Sigmoid colon (tissue), 7 donors: Measurements from ENCODE around the gene CBFA2T2. TPM values are rescaled to one million over a fixed set of nuclear protein-coding genes. Genes with fewer than 3 reads are reported as not detected.
"Not testable (repeated sequence)": the region's sequence is repeated elsewhere in the genome, so short reads cannot be mapped to it uniquely, and the experiment has no call there.

Experiments used
- DNase-seq: peaks from one replicate; pipeline ENCODE4 v3.0.0-alpha.2; 2019
- H3K27ac ChIP-seq, 4 donors: fragments of 200-600 bp; sonication (generic); one replicate each; pipeline ENCODE4 v1.5.1; 2016 to 2019; ENCODE audit warnings: mild to moderate bottlenecking in 1 of 4
- H3K27me3 ChIP-seq, 3 donors: fragments of 200-600 bp; sonication (generic); one replicate each; pipeline ENCODE4 v1.5.1; 2019; ENCODE audit warnings: mild to moderate bottlenecking in 1 of 3
- H3K36me3 ChIP-seq, 4 donors: fragments of 200-600 bp; sonication (generic); one replicate each; pipeline ENCODE4 v1.5.1; 2016 to 2019
- H3K4me1 ChIP-seq, 4 donors: fragments of 200-600 bp; sonication (generic); one replicate each; pipeline ENCODE4 v1.5.1; 2017 to 2019
- H3K4me3 ChIP-seq, 4 donors: fragments of 200-600 bp; sonication (generic); one replicate each; pipeline ENCODE4 v1.5.1; 2017 to 2019; ENCODE audit warnings: mild to moderate bottlenecking in 2 of 4, moderate library complexity in 1 of 4
- H3K9me3 ChIP-seq, 4 donors: fragments of 200-600 bp in 3 of 4; sonication (generic) in 3 of 4; one replicate each; pipeline versions ENCODE4 v1.5.1 to v1.6.1; 2013 to 2019
- CTCF ChIP-seq, 4 experiments: fragments of 450-650 bp in 3 of 4; fragments of 200-600 bp in 1 of 4; IDR thresholded peaks; one replicate each; pipeline ENCODE4 v1.5.1; 2016 to 2019; ENCODE audit warnings: antibody characterized with exemption in 4 of 4, mild to moderate bottlenecking in 3 of 4, moderate library complexity in 2 of 4
- EP300 ChIP-seq, 4 donors: sonication (generic); formaldehyde crosslinking; IDR thresholded peaks; one replicate each; pipeline ENCODE4 v1.6.1; 2017; ENCODE audit warnings: antibody characterized with exemption in 4 of 4
- POLR2A ChIP-seq, 2 donors: fragments of 450-650 bp; IDR thresholded peaks; one replicate each; pipeline ENCODE4 v1.6.1; 2016; ENCODE audit warnings: antibody characterized with exemption in 2 of 2, mild to moderate bottlenecking in 2 of 2, moderate library complexity in 2 of 2
- POLR2AphosphoS5 ChIP-seq, 4 donors: sonication (generic); formaldehyde crosslinking; IDR thresholded peaks; one replicate each; pipeline ENCODE4 v1.6.1; 2017; ENCODE audit warnings: antibody characterized with exemption in 4 of 4
- WGBS, 2 donors: extraction: QIAGEN DNeasy Blood & Tissue Kit; methylation state at CpG; one replicate each; pipeline ENCODE4 v1.1.7; 2013; 5-methylcytosine and 5-hydroxymethylcytosine counted together
- intact Hi-C: fragments of 100-400 bp; cut with DNase I; formaldehyde crosslinking; loops from one replicate; pipeline ENCODE4 v1.15.1; 2023
- polyA plus RNA-seq, 3 donors: library from polyadenylated mRNA; stranded (reverse); fragments of 200-250 nt; gene quantifications; one replicate each; pipeline ENCODE4 v1.2.3, GENCODE V29; 2013
- total RNA-seq, 4 donors: library from RNA; depleted of rRNA; stranded (reverse); fragments of >200 nt; gene quantifications; one replicate each; pipeline ENCODE4 v1.1.0, GENCODE V29; 2016
- donor health status: healthy with polysubstance abuse.
- donor health status: Bipolar disorder and iron deficiency.
- donor health status: healthy.

The CBFA2T2 gene
- total and polyA plus RNA-seq, 7 donors, result 5.4 to 26.0 (median 17.1) TPM

GRCh38 chr20:33490934-33491656 lies 1.2 kb downstream of the CBFA2T2 start:
- Histone ChIP-seq H3K4me3 (peak overlapping the region; percentile 60 to 98 (median 78)), H3K36me3 (peaks cover 0 to 5% (median 0%) of the 10 kb centered on the region in 4 donors), H3K9me3 (no peaks in the 10 kb centered on the region), H3K27ac (peak overlapping the region; percentile 86 to 96 (median 95)), H3K4me1 (peaks cover 0 to 33% (median 26%) of the 10 kb centered on the region in 4 donors), H3K27me3 (no peaks in the 10 kb centered on the region)
- intact Hi-C loops, result loop anchor here (5.0 kb wide), 1 partner anchor 71 kb away; no protein-coding TSS in a partner anchor
- TF ChIP-seq EP300 (IDR thresholded peaks at IDR 0.05), result no peak
- no peak for TF ChIP-seq POLR2AphosphoS5 (IDR thresholded peaks at IDR 0.05)
- no peak for TF ChIP-seq CTCF (IDR thresholded peaks at IDR 0.05)
- no peak for TF ChIP-seq POLR2A (IDR thresholded peaks at IDR 0.05)
- 30 to 61% methylated on average over 8 of the region's 8 CpGs for WGBS, 2 donors
- DNase-seq, result no peak

GRCh38 chr20:33493076-33493766 lies 3.3 kb downstream of the CBFA2T2 start:
- Histone ChIP-seq H3K27ac (no peak overlapping the region), H3K4me1 (peaks cover 0 to 43% (median 28%) of the 10 kb centered on the region in 4 donors), H3K27me3 (no peaks in the 10 kb centered on the region), H3K9me3 (no peaks in the 10 kb centered on the region), H3K4me3 (no peak overlapping the region), H3K36me3 (peaks cover 0 to 5% (median 0%) of the 10 kb centered on the region in 4 donors)
- TF ChIP-seq CTCF (IDR thresholded peaks at IDR 0.05) (no peak), EP300 (IDR thresholded peaks at IDR 0.05) (no peak), POLR2AphosphoS5 (IDR thresholded peaks at IDR 0.05) (no peak)
- 93 to 96% methylated on average over 15 of the region's 15 CpGs for WGBS, 2 donors
- no peak for DNase-seq
- intact Hi-C loops, result loop anchor here (5.0 kb wide), 1 partner anchor 69 kb away; no protein-coding TSS in a partner anchor

- H3K4me1 ChIP-seq, result peaks cover 0 to 56% (median 33%) of the 10 kb centered on the region in 4 donors
Observed at GRCh38 chr20:33496776-33497175, 6.9 kb downstream of the CBFA2T2 start.

GRCh38 chr20:33499355-33499754 lies 9.5 kb downstream of the CBFA2T2 start:
- Histone ChIP-seq H3K9me3 (no peaks in the 10 kb centered on the region), H3K27me3 (no peaks in the 10 kb centered on the region), H3K27ac (peak overlapping the region in 2 of 4 donors; percentile 34 to 52), H3K36me3 (no peaks in the 10 kb centered on the region), H3K4me1 (peaks cover 0 to 54% (median 26%) of the 10 kb centered on the region in 4 donors), H3K4me3 (no peak overlapping the region)
- intact Hi-C loops, result no loop called here
- DNase-seq, result no peak
- 77 to 86% methylated on average over 3 of the region's 3 CpGs for WGBS, 2 donors
- TF ChIP-seq POLR2AphosphoS5 (IDR thresholded peaks at IDR 0.05) (peak in 2 of 4 donors; percentile 40 to 52), POLR2A (IDR thresholded peaks at IDR 0.05) (no peak)

More at GRCh38 chr20:33496776-33497175, 6.9 kb downstream of the CBFA2T2 start:
- H3K27ac ChIP-seq, H3K9me3 ChIP-seq, intact Hi-C loops, DNase-seq, H3K36me3 ChIP-seq, H3K27me3 ChIP-seq, H3K4me3 ChIP-seq: not testable (repeated sequence)
- 91 to 93% methylated on average over 6 of the region's 6 CpGs for WGBS, 2 donors

- no peak for DNase-seq
- H3K36me3 ChIP-seq, result no peaks in the 10 kb centered on the region
- H3K27ac ChIP-seq, result peak overlapping the region in 1 of 4 donors; percentile 9
- H3K27me3 ChIP-seq, result no peaks in the 10 kb centered on the region
- peaks cover 0 to 51% (median 24%) of the 10 kb centered on the region in 4 donors for H3K4me1 ChIP-seq
- WGBS, 2 donors, result 84 to 88% methylated on average over 2 of the region's 2 CpGs
- H3K9me3 ChIP-seq, result no peaks in the 10 kb centered on the region
- intact Hi-C loops, result no loop called here
- no peak overlapping the region for H3K4me3 ChIP-seq
- TF ChIP-seq POLR2AphosphoS5 (IDR thresholded peaks at IDR 0.05), result no peak
Observed at GRCh38 chr20:33501000-33501399, 11.1 kb downstream of the CBFA2T2 start.

GRCh38 chr20:33503564-33503963 lies 13.7 kb downstream of the CBFA2T2 start:
- WGBS, 2 donors, result 94 to 96% methylated on average over 6 of the region's 6 CpGs
- TF ChIP-seq POLR2A (IDR thresholded peaks at IDR 0.05) (no peak), POLR2AphosphoS5 (IDR thresholded peaks at IDR 0.05) (no peak), EP300 (IDR thresholded peaks at IDR 0.05) (no peak), CTCF (IDR thresholded peaks at IDR 0.05) (no peak)

More at GRCh38 chr20:33503564-33503963, 13.7 kb downstream of the CBFA2T2 start:
- Histone ChIP-seq H3K27ac (no peak overlapping the region), H3K4me1 (peaks cover 0 to 43% (median 21%) of the 10 kb centered on the region in 4 donors), H3K9me3 (no peaks in the 10 kb centered on the region), H3K27me3 (no peaks in the 10 kb centered on the region), H3K36me3 (no peaks in the 10 kb centered on the region), H3K4me3 (no peak overlapping the region)
- no peak for DNase-seq
- intact Hi-C loops, result no loop called here
